GM21360 (cell line): ENCODE results near the gene SRSF9.

ENCODE experiments used
- ATAC-seq: cut with Tn5 transposase; IDR thresholded peaks from one replicate; pipeline ENCODE4 v1.9.1; 2021; ENCODE audit warnings: mild to moderate bottlenecking, moderate library complexity; ENCODE audit not compliant: unreplicated experiment

The SRSF9 gene

DNA sequence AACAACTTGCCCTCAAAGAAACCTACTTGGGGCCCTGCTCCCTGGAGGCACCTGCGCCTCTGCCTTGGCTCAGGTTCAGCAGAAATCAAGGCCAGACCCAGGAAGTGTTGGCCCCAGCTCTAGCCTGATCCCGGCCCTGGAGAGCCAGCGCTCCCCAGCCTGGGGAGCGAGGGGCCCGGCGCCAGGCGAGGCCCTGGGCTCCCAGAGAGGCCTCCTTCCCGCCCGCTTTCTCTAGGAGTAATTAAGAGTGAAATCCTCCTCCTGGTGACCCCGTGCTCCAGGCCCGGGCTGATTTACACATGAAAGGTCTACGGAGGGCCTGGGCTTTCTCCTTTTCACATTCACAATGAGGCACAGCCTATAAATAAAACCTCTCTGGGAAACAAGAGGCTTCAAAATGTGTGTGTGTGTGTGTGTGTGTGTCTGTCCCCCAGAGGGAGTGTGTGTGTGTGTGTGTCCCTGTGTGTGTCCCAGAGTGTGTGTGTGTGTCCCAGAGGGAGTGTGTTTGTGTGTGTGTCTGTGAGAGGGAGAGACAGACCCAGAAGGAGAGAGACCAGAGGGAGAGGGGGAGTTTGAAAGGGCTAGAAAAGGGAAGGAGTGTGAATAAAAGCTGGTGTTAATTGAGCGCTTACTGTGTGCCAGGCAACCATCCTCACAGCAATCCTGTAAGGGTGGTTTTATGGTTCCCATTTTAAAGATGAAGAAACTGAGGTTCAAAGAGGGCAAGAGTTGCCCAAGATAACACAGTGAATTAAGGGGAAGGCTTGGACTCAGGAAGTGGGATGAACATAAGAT lies 55.5 kb downstream of the SRSF9 start:
- no peak for ATAC-seq

GRCh38 chr12:120412421-120412820 lies 57.1 kb downstream of the SRSF9 start:
- no peak for ATAC-seq
